A673 (cell line): Measurements from ENCODE around the gene OS9. TPM values are rescaled to one million over a fixed set of nuclear protein-coding genes. Genes with fewer than 3 reads are reported as not detected.

Experiments
- BruUV-seq: library from RNA; stranded (reverse); fragments of 400-500 nt; replicated peaks from 2 replicates; lab custom pipeline; 2021; lab: Mats Ljungman, UMichigan
- CTCF ChIA-PET: fragments of 300-600 bp; sonication (Branson Sonifier 250); formaldehyde crosslinking; loops from one replicate; lab custom pipeline; 2022; ENCODE audit warnings: antibody characterized with exemption; lab: Charles Lee
- POLR2A ChIA-PET: fragments of 300-600 bp; sonication (Branson Sonifier 250); formaldehyde crosslinking; loops from one replicate; lab custom pipeline; 2022; ENCODE audit warnings: antibody characterized with exemption; ENCODE audit not compliant: low non-redundant PET; lab: Charles Lee
- DNase-seq: peaks from one replicate; pipeline ENCODE4 v3.0.0-alpha.2; 2015; ENCODE audit warnings: low spot score
- H3K27ac ChIP-seq: fragments of 200-600 bp; sonication (generic); 2 replicates; pipeline ENCODE4 v1.5.1; 2016; ENCODE audit warnings: mixed run types, low read depth, mild to moderate bottlenecking, mixed read lengths, antibody characterized with exemption, low read length; ENCODE audit not compliant: poor library complexity, severe bottlenecking
- H3K27me3 ChIP-seq: fragments of 200-600 bp; sonication (generic); replicated peaks from 2 replicates; pipeline ENCODE4 v1.6.1; 2017; ENCODE audit warnings: mixed run types, low read depth, mild to moderate bottlenecking, mixed read lengths, antibody characterized with exemption, low read length; ENCODE audit not compliant: insufficient read depth, poor library complexity
- H3K36me3 ChIP-seq: fragments of 200-600 bp; sonication (generic); 2 replicates; pipeline ENCODE4 v1.6.1; 2016; ENCODE audit warnings: mixed run types, mild to moderate bottlenecking, mixed read lengths, antibody characterized with exemption, low read length; ENCODE audit not compliant: insufficient read depth, poor library complexity, severe bottlenecking
- H3K4me1 ChIP-seq: fragments of 200-600 bp; sonication (generic); 2 replicates; pipeline ENCODE4 v1.6.1; 2017; ENCODE audit warnings: mixed run types, mild to moderate bottlenecking, mixed read lengths, antibody characterized with exemption, low read length; ENCODE audit not compliant: insufficient read depth, poor library complexity, severe bottlenecking
- H3K4me3 ChIP-seq: fragments of 200-600 bp; sonication (generic); 2 replicates; pipeline ENCODE4 v1.5.1; 2016; ENCODE audit warnings: low read depth, mixed run types, mild to moderate bottlenecking, mixed read lengths, low read length; ENCODE audit not compliant: poor library complexity, severe bottlenecking
- H3K9me3 ChIP-seq: fragments of 200-600 bp; sonication (generic); 2 replicates; pipeline ENCODE4 v1.6.1; 2016; ENCODE audit warnings: mixed run types, low read depth, mild to moderate bottlenecking, mixed read lengths, antibody characterized with exemption, low read length; ENCODE audit not compliant: poor library complexity, severe bottlenecking
- EZH2 ChIP-seq: fragments of 200-600 bp; sonication (generic); IDR thresholded peaks from 2 replicates; pipeline ENCODE4 v1.6.1; 2017; ENCODE audit warnings: borderline replicate concordance, low read depth, mild to moderate bottlenecking, mixed read lengths, antibody characterized with exemption, low read length; ENCODE audit not compliant: poor library complexity, severe bottlenecking
- intact Hi-C: fragments of 100-400 bp; cut with micrococcal nuclease; formaldehyde crosslinking; loops from one replicate; pipeline ENCODE4 v1.10.0; 2022; ENCODE audit not compliant: unreplicated experiment
- total RNA-seq: library from RNA; stranded (reverse); gene quantifications from 2 replicates; pipeline ENCODE4 v1.2.3, GENCODE V29; 2021
- TF ChIP-seq, protein P1 (sequence below): fragments of 300-800, 200-600 bp; sonication (generic); conservative IDR thresholded peaks from 2 replicates; pipeline ENCODE4 v1.5.1; 2017; ENCODE audit warnings: low read depth, mild to moderate bottlenecking, antibody characterized with exemption, low read length, moderate library complexity, mixed read lengths

OS9 gene
- total RNA-seq, 1 experiment from 2014 or later, result 142 TPM

- POLR2A ChIA-PET, result no interaction called here
Observed at GRCh38 chr12:57730336-57731067, 36.6 kb downstream of the OS9 start.

GRCh38 chr12:57731411-57732080, 37.6 kb downstream of the OS9 start:
- H3K9me3 ChIP-seq, result no peaks in the 10 kb centered on the region
- H3K4me1 ChIP-seq, result peaks cover 10% of the 10 kb centered on the region
- no peak overlapping the region for H3K27ac ChIP-seq
- intact Hi-C loops, result no loop called here
- H3K4me3 ChIP-seq, result no peak overlapping the region
- CTCF ChIA-PET, result no interaction called here
- DNase-seq, result no peak
- POLR2A ChIA-PET, result no interaction called here
- no TSS peak for BruUV-seq
- TF ChIP-seq, protein P1, sequence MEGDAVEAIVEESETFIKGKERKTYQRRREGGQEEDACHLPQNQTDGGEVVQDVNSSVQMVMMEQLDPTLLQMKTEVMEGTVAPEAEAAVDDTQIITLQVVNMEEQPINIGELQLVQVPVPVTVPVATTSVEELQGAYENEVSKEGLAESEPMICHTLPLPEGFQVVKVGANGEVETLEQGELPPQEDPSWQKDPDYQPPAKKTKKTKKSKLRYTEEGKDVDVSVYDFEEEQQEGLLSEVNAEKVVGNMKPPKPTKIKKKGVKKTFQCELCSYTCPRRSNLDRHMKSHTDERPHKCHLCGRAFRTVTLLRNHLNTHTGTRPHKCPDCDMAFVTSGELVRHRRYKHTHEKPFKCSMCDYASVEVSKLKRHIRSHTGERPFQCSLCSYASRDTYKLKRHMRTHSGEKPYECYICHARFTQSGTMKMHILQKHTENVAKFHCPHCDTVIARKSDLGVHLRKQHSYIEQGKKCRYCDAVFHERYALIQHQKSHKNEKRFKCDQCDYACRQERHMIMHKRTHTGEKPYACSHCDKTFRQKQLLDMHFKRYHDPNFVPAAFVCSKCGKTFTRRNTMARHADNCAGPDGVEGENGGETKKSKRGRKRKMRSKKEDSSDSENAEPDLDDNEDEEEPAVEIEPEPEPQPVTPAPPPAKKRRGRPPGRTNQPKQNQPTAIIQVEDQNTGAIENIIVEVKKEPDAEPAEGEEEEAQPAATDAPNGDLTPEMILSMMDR, result no peak
- no peak for TF ChIP-seq EZH2
- H3K27me3 ChIP-seq, result peaks cover 6% of the 10 kb centered on the region
- H3K36me3 ChIP-seq, result no peaks in the 10 kb centered on the region

More at GRCh38 chr12:57730336-57731067, 36.6 kb downstream of the OS9 start:
- Histone ChIP-seq H3K27ac (no peak overlapping the region), H3K36me3 (no peaks in the 10 kb centered on the region), H3K27me3 (no peaks in the 10 kb centered on the region), H3K4me1 (peaks cover 7% of the 10 kb centered on the region), H3K4me3 (no peak overlapping the region), H3K9me3 (no peaks in the 10 kb centered on the region)
- no peak for DNase-seq
- intact Hi-C loops, result no loop called here
- no peak for TF ChIP-seq EZH2
- TF ChIP-seq, protein P1, result no peak
- CTCF ChIA-PET, result no interaction called here
- no TSS peak for BruUV-seq

GRCh38 chr12:57732270-57732669, 38.3 kb downstream of the OS9 start:
- TF ChIP-seq, protein P1, result no peak
- TF ChIP-seq EZH2, result no peak
- DNase-seq, result no peak
- H3K4me1 ChIP-seq, result peaks cover 15% of the 10 kb centered on the region
- no peaks in the 10 kb centered on the region for H3K36me3 ChIP-seq
- BruUV-seq, result no TSS peak
- peaks cover 13% of the 10 kb centered on the region for H3K27me3 ChIP-seq
- no peaks in the 10 kb centered on the region for H3K9me3 ChIP-seq
- ChIA-PET CTCF (no interaction called here), POLR2A (no interaction called here)
- intact Hi-C loops, result no loop called here
- H3K4me3 ChIP-seq, result no peak overlapping the region
- H3K27ac ChIP-seq, result no peak overlapping the region
